Gastrocnemius medialis (tissue), 4 donors: ENCODE results near the gene PLEKHG1. TPM values are rescaled to one million over a fixed set of nuclear protein-coding genes. Genes with fewer than 3 reads are reported as not detected.

Experiments
- ATAC-seq, 2 donors: fragments of 150-250 bp; one replicate each; pipeline ENCODE4 v1.9.1; 2016
- DNase-seq, 2 donors: peaks; one replicate each; pipeline ENCODE4 v3.0.0-alpha.2; 2019
- H3K27ac ChIP-seq, 4 donors: fragments of 200-600 bp; sonication (generic); 1 replicate in 1 of 4; 2 replicates in 3 of 4; pipeline ENCODE4 v1.5.1; 2016 to 2018; ENCODE audit warnings: mild to moderate bottlenecking in 2 of 4, moderate library complexity in 1 of 4
- H3K27me3 ChIP-seq, 3 donors: fragments of 200-600 bp; sonication (generic) in 2 of 3; 1 replicate in 1 of 3; 2 replicates in 2 of 3; pipeline versions ENCODE4 v1.5.1 to v1.6.0; 2016 to 2019; ENCODE audit warnings: mild to moderate bottlenecking in 1 of 3, moderate library complexity in 1 of 3
- H3K36me3 ChIP-seq, 2 donors: fragments of 200-600 bp; sonication (generic) in 1 of 2; one replicate each; pipeline ENCODE4 v1.5.1; 2017 to 2018
- H3K4me1 ChIP-seq, 2 donors: fragments of 200-600 bp; sonication (generic) in 1 of 2; one replicate each; pipeline ENCODE4 v1.5.1; 2016 to 2017; ENCODE audit warnings: mild to moderate bottlenecking in 2 of 2
- H3K4me3 ChIP-seq, 4 donors: fragments of 200-600 bp; sonication (generic) in 3 of 4; 1 replicate in 1 of 4; 2 replicates in 3 of 4; pipeline ENCODE4 v1.5.1; 2016 to 2019; ENCODE audit warnings: mild to moderate bottlenecking in 2 of 4
- H3K9me3 ChIP-seq, 3 donors: fragments of 200-600 bp; sonication (generic) in 2 of 3; 1 replicate in 1 of 3; 2 replicates in 2 of 3; pipeline ENCODE4 v1.5.1; 2016 to 2019
- CTCF ChIP-seq, 5 experiments: fragments of 450-650 bp in 3 of 5; fragments of 200-600 bp in 2 of 5; sonication (generic) in 2 of 5; IDR thresholded peaks in 4 of 5; conservative IDR thresholded peaks in 1 of 5; 1 replicate in 4 of 5; 2 replicates in 1 of 5; pipeline ENCODE4 v1.5.1; 2016 to 2019; ENCODE audit warnings: antibody characterized with exemption in 5 of 5, mild to moderate bottlenecking in 3 of 5, moderate library complexity in 3 of 5
- POLR2A ChIP-seq, 2 donors: fragments of 450-650 bp; IDR thresholded peaks; one replicate each; pipeline ENCODE4 v1.6.1; 2017; ENCODE audit warnings: antibody characterized with exemption in 2 of 2, mild to moderate bottlenecking in 2 of 2, moderate library complexity in 2 of 2
- in situ Hi-C, 4 donors: fragments of 200-750 bp; cut with MboI; loops; one replicate each; pipeline versions ENCODE4 v1.15.0 to v1.8.0; 2017; ENCODE audit warnings: low sequenced_read_pairs in 4 of 4
- intact Hi-C: fragments of 100-400 bp; cut with DNase I; formaldehyde crosslinking; loops from one replicate; pipeline ENCODE4 v1.15.1; 2023; ENCODE audit warnings: low total_unique reads
- total RNA-seq, 4 donors: library from RNA; depleted of rRNA; stranded (reverse); fragments of >200 nt; gene quantifications; one replicate each; pipeline versions ENCODE4 v1.1.0 to v1.2.3, GENCODE V29; 2016

The PLEKHG1 gene
- total RNA-seq, 4 donors from 2014 or later = 2.3 to 7.7 (median 4.4) TPM

- no peaks in the 10 kb centered on the region for H3K36me3 ChIP-seq
- peak overlapping the region in 2 of 4 donors; percentile 22 to 23 for H3K27ac ChIP-seq
- H3K27me3 ChIP-seq = no peaks in the 10 kb centered on the region
- ATAC-seq = no peak
- DNase-seq = no peak
- TF ChIP-seq POLR2A (IDR thresholded peaks at IDR 0.05) = no peak
- no peaks in the 10 kb centered on the region for H3K9me3 ChIP-seq
- H3K4me1 ChIP-seq = no peaks in the 10 kb centered on the region
- peak overlapping the region in 3 of 4 donors; percentile 12 to 42 (median 25) for H3K4me3 ChIP-seq
- in situ Hi-C loops = no loop called here
- intact Hi-C loops = no loop called here
These were observed 41.9 kb downstream of the PLEKHG1 start for GRCh38 chr6:150641398-150642139.

GRCh38 chr6:150646228-150646627, 46.5 kb downstream of the PLEKHG1 start:
- DNase-seq (no peak), ATAC-seq (no peak)
- Histone ChIP-seq H3K4me1 (no peaks in the 10 kb centered on the region), H3K36me3 (no peaks in the 10 kb centered on the region), H3K27me3 (no peaks in the 10 kb centered on the region), H3K9me3 (no peaks in the 10 kb centered on the region), H3K4me3 (no peak overlapping the region), H3K27ac (no peak overlapping the region)
- intact Hi-C loops (no loop called here), in situ Hi-C loops (no loop called here)
- no peak for TF ChIP-seq CTCF (IDR thresholded peaks at IDR 0.05 in 4 of 5, conservative IDR thresholded peaks at IDR 0.05 in 1 of 5)

GRCh38 chr6:150647051-150647450, 47.4 kb downstream of the PLEKHG1 start:
- no peaks in the 10 kb centered on the region for H3K4me1 ChIP-seq
- TF ChIP-seq CTCF (IDR thresholded peaks at IDR 0.05 in 4 of 5, conservative IDR thresholded peaks at IDR 0.05 in 1 of 5) (no peak), POLR2A (IDR thresholded peaks at IDR 0.05) (no peak)
- no peak overlapping the region for H3K4me3 ChIP-seq
- no peak for DNase-seq
- ATAC-seq = no peak
- H3K9me3 ChIP-seq = no peaks in the 10 kb centered on the region
- no peaks in the 10 kb centered on the region for H3K36me3 ChIP-seq
- H3K27me3 ChIP-seq = no peaks in the 10 kb centered on the region
- H3K27ac ChIP-seq = no peak overlapping the region
- in situ Hi-C loops (no loop called here), intact Hi-C loops (no loop called here)

Other genes with a start within 250 kb of the PLEKHG1 start
- gene IYD, start 230.9 kb upstream of the PLEKHG1 start, total RNA-seq = under 1 TPM in 2 of 4 donors, not detected in 2; 0.10 to 0.20 TPM